Muscle of leg (tissue), 16 donors: Measurements from ENCODE around the gene MED22. TPM values are rescaled to one million over a fixed set of nuclear protein-coding genes. Genes with fewer than 3 reads are reported as not detected.
"Not testable (repeated sequence)": the region's sequence is repeated elsewhere in the genome, so short reads cannot be mapped to it uniquely, and the experiment has no call there.

Source experiments
- DNase-seq: peaks from one replicate; pipeline ENCODE4 v3.0.0; 2013
- H3K27ac ChIP-seq: one replicate; pipeline ENCODE4 v1.5.1; 2013; ENCODE audit warnings: mild to moderate bottlenecking, low read length, control low read depth
- H3K27me3 ChIP-seq: one replicate; pipeline ENCODE4 v1.6.1; 2013; ENCODE audit warnings: low read length; ENCODE audit not compliant: control insufficient read depth, insufficient read depth
- H3K36me3 ChIP-seq: one replicate; pipeline ENCODE4 v1.6.1; 2013; ENCODE audit warnings: low read length; ENCODE audit not compliant: control insufficient read depth, insufficient read depth
- H3K4me1 ChIP-seq: one replicate; pipeline ENCODE4 v1.6.1; 2013; ENCODE audit warnings: low read length; ENCODE audit not compliant: control insufficient read depth, insufficient read depth
- H3K4me3 ChIP-seq: one replicate; pipeline ENCODE4 v1.5.1; 2013; ENCODE audit warnings: low read length, control low read depth
- H3K9me3 ChIP-seq: replicated peaks from 2 replicates; pipeline ENCODE4 v1.6.1; 2013; ENCODE audit warnings: low read depth, low read length; ENCODE audit not compliant: control insufficient read depth
- WGBS: methylation state at CpG from one replicate; pipeline ENCODE4 v1.1.5; 2013; ENCODE audit warnings: missing lambda C conversion rate; ENCODE audit not compliant: insufficient coverage; 5-methylcytosine and 5-hydroxymethylcytosine counted together
- long read RNA-seq, 11 donors: transcript quantifications; one replicate each; lab custom pipeline, GENCODE V29; 2026
- polyA plus RNA-seq, 8 donors: library from polyadenylated mRNA; unstranded; fragments of 120-200 nt; gene quantifications; one replicate each; pipeline versions ENCODE4 v1.2.1 to v1.2.3, GENCODE V29; 2013; ENCODE audit warnings: inconsistent platforms in 1 of 8, low replicate concordance in 1 of 8; ENCODE audit not compliant: insufficient read length in 8 of 8, insufficient read depth in 1 of 8
- total RNA-seq: library from RNA; stranded (reverse); fragments of 120-200 nt; gene quantifications from one replicate; pipeline ENCODE4 v1.2.4, GENCODE V29; 2013

Gene MED22
- total RNA-seq (22.7 TPM), polyA plus RNA-seq (10 to 100 TPM; 24.2 to 29.0 (median 26.7) TPM)
- long read RNA-seq, donor 1, partial matches to known transcripts: 1,532 of 1,545 reads
- long read RNA-seq, donor 1, other reads (novel, unspliced or antisense): 8 of 1,545 reads
- long read RNA-seq, donor 2, partial matches to known transcripts: 383 of 492 reads
- long read RNA-seq, donor 2, other reads (novel, unspliced or antisense): 109 of 492 reads
- long read RNA-seq, donor 3, transcript MED22-209 (4 exons, 3,867 nt): major isoform, 5 of 3,588 reads
- long read RNA-seq, donor 3, partial matches to known transcripts: 3,529 of 3,588 reads
- long read RNA-seq, donor 3, other reads (novel, unspliced or antisense): 52 of 3,588 reads
- long read RNA-seq, donor 4, partial matches to known transcripts: 2,041 of 2,066 reads
- long read RNA-seq, donor 4, other reads (novel, unspliced or antisense): 21 of 2,066 reads
- long read RNA-seq, donor 5, transcript MED22-209 (4 exons, 3,867 nt): minor isoform, 7 of 18 reads
- long read RNA-seq, donor 5, transcript MED22-201 (5 exons, 1,437 nt): major isoform, 11 of 18 reads
- long read RNA-seq, donor 5, partial matches to known transcripts: 0 of 18 reads
- long read RNA-seq, donor 5, other reads (novel, unspliced or antisense): 0 of 18 reads
- long read RNA-seq, donor 6, transcript MED22-209 (4 exons, 3,867 nt): major isoform, 6 of 6,499 reads
- long read RNA-seq, donor 6, transcript MED22-201 (5 exons, 1,437 nt): major isoform, 6 of 6,499 reads
- long read RNA-seq, donor 6, partial matches to known transcripts: 6,350 of 6,499 reads
- long read RNA-seq, donor 6, other reads (novel, unspliced or antisense): 136 of 6,499 reads
- long read RNA-seq, donor 7, partial matches to known transcripts: 3,528 of 3,598 reads
- long read RNA-seq, donor 7, other reads (novel, unspliced or antisense): 64 of 3,598 reads
- long read RNA-seq, donor 8, partial matches to known transcripts: 3,554 of 4,565 reads
- long read RNA-seq, donor 8, other reads (novel, unspliced or antisense): 1,007 of 4,565 reads
- long read RNA-seq, donor 9, partial matches to known transcripts: 0 of 3 reads
- long read RNA-seq, donor 9, other reads (novel, unspliced or antisense): 0 of 3 reads
- long read RNA-seq, donor 10, partial matches to known transcripts: 5,935 of 5,993 reads
- long read RNA-seq, donor 10, other reads (novel, unspliced or antisense): 55 of 5,993 reads
- long read RNA-seq, donor 11, transcript MED22-209 (4 exons, 3,867 nt): major isoform, 5 of 3,189 reads
- long read RNA-seq, donor 11, partial matches to known transcripts: 3,123 of 3,189 reads
- long read RNA-seq, donor 11, other reads (novel, unspliced or antisense): 58 of 3,189 reads

DNA sequence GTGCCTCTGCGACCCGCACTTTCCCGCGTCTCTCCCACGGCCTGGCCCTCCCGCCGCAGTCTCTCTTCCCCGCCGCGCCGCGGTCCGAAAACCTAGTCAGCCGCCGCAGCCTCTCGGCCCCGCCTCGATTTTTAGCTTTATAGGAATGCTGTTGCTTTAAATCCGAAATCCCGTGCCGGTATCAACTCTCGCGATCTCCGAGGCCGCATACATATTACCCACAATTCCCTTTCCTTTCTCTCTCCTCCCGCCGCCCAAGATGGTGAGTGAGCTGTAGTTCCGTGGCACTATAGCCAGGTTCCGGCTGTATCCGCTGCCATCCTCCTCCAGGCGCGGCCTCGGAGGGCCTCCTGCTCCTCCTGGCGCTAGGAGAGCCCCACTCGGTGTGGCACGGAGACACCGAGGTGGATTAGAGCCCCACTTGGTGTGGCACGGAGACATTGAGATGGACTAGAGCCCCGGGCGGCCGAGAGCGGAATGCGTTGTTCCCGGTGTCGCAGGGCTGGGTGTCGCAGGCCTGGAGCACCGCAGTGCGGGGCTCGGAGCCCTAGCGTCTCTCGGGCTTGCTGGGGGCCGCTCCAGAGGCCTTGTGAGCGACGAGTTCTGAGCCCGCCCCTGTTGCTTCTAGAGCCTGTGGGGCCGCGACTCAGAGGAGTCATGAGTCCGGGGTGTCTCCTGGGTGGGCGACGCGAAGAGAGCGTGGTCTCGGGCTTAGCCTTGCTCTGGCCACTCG lies at the start of gene MED22, which contains the start of gene RPL7A:
Gene MED22 (minus strand): TSS at position 147 of the 733 bp plus-strand sequence. CDS start 1,469 bp downstream, outside the sequence.
Gene RPL7A (plus strand): TSS at position 234 of the 733 bp plus-strand sequence. CDS start 26 bp downstream, at position 260.
- peak; percentile 99 for DNase-seq
- Histone ChIP-seq H3K27me3 (no peaks in the 10 kb centered on the region), H3K4me1 (peaks cover 27% of the 10 kb centered on the region), H3K36me3 (peaks cover 77% of the 10 kb centered on the region), H3K4me3 (peak within 1 kb of the TSS; percentile 100), H3K9me3 (no peaks in the 10 kb centered on the region), H3K27ac (peak within 1 kb of the TSS; percentile 92)
- under 1% methylated on average over 57 of the region's 64 CpGs for WGBS

DNA sequence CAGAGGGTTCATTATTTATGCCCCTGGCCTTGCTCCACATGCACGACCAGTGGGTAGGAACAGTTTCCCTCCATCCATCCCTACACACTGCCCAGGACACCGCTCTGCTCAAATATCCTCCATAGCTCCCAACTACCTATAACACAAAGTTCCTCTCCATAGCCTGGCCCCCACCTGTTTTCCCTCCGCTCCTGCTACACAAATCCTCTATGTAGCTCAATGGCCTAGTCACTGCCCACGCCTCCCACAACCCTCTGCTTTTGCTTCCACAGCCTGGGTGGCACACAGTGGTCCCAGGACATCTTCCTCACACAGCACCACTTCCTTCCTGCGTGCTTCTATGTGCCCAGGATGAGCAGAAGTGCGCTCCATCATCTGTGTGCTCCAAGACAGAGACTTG lies 49.4 kb upstream of the MED22 start:
- H3K36me3 ChIP-seq: peaks cover 9% of the 10 kb centered on the region
- no peak for DNase-seq
- WGBS: 68% methylated on average over 4 of the region's 6 CpGs
- no peaks in the 10 kb centered on the region for H3K4me1 ChIP-seq
- H3K4me3 ChIP-seq: no peak overlapping the region
- H3K27ac ChIP-seq: no peak overlapping the region
- H3K9me3 ChIP-seq: no peaks in the 10 kb centered on the region
- peaks cover 28% of the 10 kb centered on the region for H3K27me3 ChIP-seq

DNA sequence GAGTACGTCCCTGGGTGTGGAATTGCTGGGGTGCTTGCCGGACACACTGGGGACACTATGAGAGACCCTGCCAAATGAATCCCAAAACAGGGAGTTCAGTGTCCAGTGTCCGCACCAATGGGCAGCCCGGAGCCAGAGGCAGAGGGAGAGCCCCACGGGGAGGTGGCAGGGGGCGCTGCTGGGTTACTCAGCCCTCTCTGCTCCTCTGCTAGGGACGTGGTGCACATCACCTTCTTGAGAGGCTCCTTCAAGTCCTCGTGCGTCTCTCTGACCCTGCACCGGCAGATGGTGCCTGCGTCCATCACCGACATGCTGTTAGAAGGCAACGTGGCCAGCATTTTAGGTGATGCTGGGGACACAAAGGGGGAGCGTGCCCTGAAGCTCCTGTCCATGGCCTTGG lies 49.0 kb upstream of the MED22 start:
- Histone ChIP-seq H3K9me3 (no peaks in the 10 kb centered on the region), H3K4me1 (no peaks in the 10 kb centered on the region), H3K4me3 (no peak overlapping the region), H3K27me3 (peaks cover 28% of the 10 kb centered on the region), H3K36me3 (peaks cover 5% of the 10 kb centered on the region), H3K27ac (no peak overlapping the region)
- WGBS: 18% methylated on average over 14 of the region's 14 CpGs
- no peak for DNase-seq

DNA sequence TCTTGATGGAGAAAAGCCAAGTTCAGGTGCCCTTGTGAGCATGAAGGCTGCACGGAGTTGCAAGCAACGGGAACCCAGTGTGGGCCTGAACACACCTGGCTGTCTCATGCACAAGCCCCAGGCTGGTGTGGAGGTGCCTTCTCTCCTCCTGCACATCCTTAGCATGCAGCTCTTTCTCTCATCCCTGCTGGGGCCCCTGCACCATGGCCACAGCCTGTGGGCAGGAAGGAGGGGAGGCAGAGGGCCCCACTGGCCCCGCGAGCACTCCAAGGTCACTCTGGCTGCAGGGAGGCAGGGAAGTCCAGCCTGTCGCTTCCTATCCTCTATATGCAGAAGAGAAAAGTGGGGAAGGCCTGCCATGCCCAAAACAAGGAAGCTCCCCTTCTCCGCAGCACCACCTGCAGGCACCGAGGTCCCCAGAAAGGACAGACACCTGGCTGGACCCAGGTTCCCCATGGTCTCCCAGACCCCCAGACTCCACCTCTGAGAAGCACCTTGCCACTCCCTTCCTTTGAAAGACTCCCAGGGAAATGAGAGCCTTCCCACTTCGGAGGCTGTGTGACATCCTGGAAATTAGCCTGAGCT lies 46.8 kb upstream of the MED22 start:
- peaks cover 28% of the 10 kb centered on the region for H3K27me3 ChIP-seq

GRCh38 chr9:133393399-133393798 lies 45.5 kb upstream of the MED22 start:
- H3K4me3 ChIP-seq: no peak overlapping the region
- peaks cover 28% of the 10 kb centered on the region for H3K27me3 ChIP-seq
- 91% methylated on average over 3 of the region's 3 CpGs for WGBS

More for the DNA sequence above, 46.8 kb upstream of the MED22 start:
- Histone ChIP-seq H3K4me1 (no peaks in the 10 kb centered on the region), H3K36me3 (no peaks in the 10 kb centered on the region), H3K4me3 (no peak overlapping the region), H3K9me3 (no peaks in the 10 kb centered on the region), H3K27ac (no peak overlapping the region)
- no peak for DNase-seq
- 32% methylated on average over 3 of the region's 8 CpGs for WGBS

GRCh38 chr9:133392308-133392707 lies 44.4 kb upstream of the MED22 start:
- WGBS: 96% methylated on average over 3 of the region's 3 CpGs
- H3K27me3 ChIP-seq: peaks cover 20% of the 10 kb centered on the region
- not testable (repeated sequence) for H3K27ac ChIP-seq, H3K9me3 ChIP-seq, H3K36me3 ChIP-seq, DNase-seq, H3K4me3 ChIP-seq, H3K4me1 ChIP-seq

More at GRCh38 chr9:133393399-133393798, 45.5 kb upstream of the MED22 start:
- no peak overlapping the region for H3K27ac ChIP-seq
- no peaks in the 10 kb centered on the region for H3K9me3 ChIP-seq
- H3K36me3 ChIP-seq: no peaks in the 10 kb centered on the region
- no peaks in the 10 kb centered on the region for H3K4me1 ChIP-seq
- no peak for DNase-seq

GRCh38 chr9:133391449-133391848 lies 43.5 kb upstream of the MED22 start:
- not testable (repeated sequence) for H3K36me3 ChIP-seq, DNase-seq, H3K4me3 ChIP-seq, H3K27ac ChIP-seq, H3K9me3 ChIP-seq, H3K4me1 ChIP-seq
- peaks cover 13% of the 10 kb centered on the region for H3K27me3 ChIP-seq
- WGBS: no CpG with 5 or more reads among the region's 4 CpGs

DNA sequence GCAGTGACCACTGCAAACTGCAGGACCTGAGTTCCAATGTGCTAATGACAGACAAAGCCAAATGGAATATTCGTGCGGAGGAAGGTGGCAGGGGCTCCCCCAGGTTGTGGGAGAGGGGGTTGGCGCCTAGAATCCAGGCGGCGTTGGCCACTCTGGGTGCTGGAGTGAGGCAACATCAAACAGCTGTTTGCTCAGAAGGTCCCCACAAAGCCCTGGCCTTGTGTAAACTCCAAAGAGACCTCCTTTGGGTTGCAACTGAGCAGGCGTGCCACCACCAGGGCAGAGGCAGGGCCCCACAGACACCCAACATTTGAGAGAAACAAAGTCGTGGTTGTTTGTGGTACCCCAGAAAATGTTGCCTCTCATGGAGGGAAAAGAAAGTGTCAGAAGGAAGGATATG lies 42.8 kb upstream of the MED22 start:
- Histone ChIP-seq H3K36me3 (no peaks in the 10 kb centered on the region), H3K27me3 (peaks cover 13% of the 10 kb centered on the region), H3K4me1 (no peaks in the 10 kb centered on the region), H3K4me3 (no peak overlapping the region), H3K9me3 (no peaks in the 10 kb centered on the region), H3K27ac (no peak overlapping the region)
- 74% methylated on average over 7 of the region's 7 CpGs for WGBS
- no peak for DNase-seq

DNA sequence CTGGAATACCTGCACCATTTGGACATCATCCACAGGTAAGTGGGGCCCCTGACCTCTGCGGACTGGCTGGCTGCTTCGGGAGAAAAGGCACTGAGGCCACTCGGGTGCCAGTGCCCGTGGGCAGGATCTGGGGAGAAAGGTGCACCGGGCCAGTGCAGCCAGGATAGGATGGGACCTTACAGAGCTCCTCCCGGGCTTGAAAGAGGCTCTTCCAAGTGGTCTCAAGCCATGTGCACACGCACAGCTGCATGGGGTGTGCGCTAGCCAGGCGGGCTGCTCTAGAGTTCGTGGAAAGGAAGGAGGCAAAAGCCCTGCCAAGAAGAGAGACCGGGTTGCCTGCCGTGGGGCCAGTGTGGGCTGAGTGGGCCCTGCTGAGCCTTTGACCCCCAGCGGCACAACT lies 41.6 kb upstream of the MED22 start:
- H3K36me3 ChIP-seq: no peaks in the 10 kb centered on the region
- H3K4me3 ChIP-seq: no peak overlapping the region
- 78% methylated on average over 12 of the region's 13 CpGs for WGBS
- peaks cover 3% of the 10 kb centered on the region for H3K27me3 ChIP-seq
- DNase-seq: no peak
- H3K27ac ChIP-seq: no peak overlapping the region
- no peaks in the 10 kb centered on the region for H3K4me1 ChIP-seq
- H3K9me3 ChIP-seq: no peaks in the 10 kb centered on the region
